GM18909 (cell line): ENCODE data around the gene HIC1.

Experiments used
- ATAC-seq: cut with Tn5 transposase; IDR thresholded peaks from one replicate; pipeline ENCODE4 v1.9.1; 2021; ENCODE audit warnings: mild to moderate bottlenecking; ENCODE audit not compliant: unreplicated experiment, poor library complexity

HIC1 gene

DNA sequence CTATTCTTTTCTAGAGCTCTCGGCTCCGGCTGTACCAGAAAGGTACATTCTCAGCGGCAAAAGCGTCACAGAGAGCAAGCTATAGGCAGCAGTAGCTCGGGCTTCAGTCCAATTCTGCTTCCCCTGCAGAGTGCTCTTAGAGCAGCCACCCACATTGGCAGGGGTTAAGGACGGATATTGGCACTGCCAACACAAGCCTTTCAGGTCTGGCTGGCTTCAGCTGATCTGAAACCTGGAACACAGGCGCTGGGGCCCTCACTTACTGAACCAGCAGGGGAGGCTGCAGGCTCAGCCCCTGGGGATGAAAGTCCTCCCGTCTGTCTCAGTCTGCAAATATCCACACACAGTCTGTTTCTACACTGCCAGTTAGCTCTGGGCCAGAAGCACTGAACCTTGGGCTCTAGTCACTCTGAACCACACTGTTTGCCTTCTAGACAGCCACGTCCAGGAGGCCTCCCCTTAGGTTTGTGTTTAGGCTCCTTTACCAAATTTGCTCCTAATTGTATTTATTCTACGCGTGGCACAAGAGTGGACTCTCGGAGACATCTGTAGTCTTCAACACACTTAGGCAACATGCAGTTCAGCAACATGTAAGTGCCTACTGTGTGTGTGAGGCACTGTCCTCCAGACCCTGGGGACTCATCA, 40.1 kb downstream of the HIC1 start:
- no peak for ATAC-seq

DNA sequence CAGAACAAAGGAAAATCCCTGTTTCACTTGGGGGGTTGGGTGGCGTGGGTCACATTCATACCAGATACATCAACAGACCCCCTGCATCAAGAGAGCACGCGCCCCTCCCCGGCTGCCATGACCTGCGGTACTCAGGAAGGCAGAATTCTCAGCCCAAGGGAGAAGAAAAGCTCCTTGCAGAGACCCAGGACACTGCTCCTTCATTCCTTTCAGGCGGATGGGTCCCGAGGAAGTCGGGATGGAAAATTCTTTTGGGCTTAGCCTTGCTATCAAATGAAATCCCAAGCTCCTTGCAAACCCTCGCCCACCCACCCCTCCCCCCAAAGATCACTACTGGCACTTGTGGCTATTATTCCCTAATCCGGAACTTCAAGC, 40.6 kb downstream of the HIC1 start:
- ATAC-seq: no peak

DNA sequence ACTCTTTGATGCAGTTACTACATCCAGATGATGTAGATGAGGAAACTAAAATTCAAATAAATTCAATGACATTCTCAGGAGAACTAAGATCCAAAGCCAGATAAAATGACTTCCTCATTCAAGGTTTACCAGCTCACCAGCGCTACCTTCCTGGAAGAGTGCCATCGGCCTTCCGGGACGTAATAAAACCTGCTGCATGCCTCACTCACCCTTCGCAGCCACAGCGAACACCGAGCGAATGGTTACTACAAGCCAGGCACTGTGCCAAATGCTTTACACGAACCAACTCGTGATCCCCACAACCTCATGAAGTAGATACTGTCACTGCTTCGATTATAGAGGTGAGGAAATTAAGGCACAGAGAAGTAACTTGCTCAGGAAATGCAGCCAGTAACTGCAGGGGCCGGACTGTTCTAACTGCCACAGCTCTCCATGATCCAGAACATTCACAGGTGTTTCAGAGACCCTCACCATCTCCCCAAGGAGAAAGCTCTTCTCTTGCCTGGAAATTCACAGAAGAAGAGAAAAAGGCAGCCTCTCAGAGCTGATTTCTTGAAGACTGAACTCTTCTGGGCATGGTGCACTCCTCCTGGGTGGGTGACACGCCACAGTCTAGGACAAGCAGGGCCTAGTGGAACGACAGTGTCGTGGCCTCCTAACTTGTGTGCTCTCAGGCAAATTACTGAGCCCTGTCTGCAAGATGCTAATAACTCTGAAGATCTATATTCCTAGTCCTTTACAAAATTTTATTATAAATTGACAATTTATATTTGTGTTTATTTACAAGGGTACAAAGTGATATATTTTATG, 46.8 kb downstream of the HIC1 start:
- ATAC-seq: no peak

DNA sequence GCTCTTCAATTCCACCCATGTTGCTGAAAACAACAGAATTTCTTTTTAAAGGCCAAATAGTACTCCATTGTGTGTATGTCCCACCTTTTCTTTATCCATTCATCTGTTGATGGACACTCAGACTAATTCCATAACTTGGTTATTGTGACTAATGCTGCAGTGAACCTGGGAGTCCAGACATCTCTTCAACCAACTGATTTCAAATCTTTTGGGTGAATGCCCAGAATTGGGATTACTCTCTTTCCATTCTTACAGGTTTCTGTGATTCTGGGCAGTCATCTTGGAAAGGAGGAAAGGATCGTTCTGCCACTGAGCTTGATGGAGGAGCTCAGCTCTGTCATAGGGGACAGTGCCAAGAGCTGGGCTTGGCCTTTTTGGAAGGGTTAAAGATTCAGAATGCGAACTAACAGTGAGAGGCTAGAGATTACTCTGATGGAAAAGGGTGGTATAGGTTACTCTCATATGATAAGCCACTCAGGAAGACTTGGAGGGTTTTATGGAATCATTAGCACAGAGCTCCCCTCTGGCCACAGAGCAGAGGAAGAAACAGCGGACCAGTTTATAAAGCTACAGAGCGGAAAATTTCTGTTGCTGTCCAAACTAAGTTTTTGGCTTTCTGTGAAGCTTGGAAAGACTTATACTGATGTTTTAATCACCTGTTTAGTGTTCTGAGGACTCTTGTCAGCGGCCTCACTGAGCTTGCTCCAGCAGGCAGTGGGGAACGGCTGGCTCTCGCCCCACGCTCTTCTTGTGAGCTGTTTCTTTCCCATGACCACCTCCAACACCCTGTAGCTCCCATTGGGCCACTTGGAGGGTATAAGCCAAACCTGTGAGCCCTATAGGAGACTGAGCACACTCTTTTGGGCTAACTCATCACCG, 48.3 kb downstream of the HIC1 start:
- ATAC-seq: no peak

DNA sequence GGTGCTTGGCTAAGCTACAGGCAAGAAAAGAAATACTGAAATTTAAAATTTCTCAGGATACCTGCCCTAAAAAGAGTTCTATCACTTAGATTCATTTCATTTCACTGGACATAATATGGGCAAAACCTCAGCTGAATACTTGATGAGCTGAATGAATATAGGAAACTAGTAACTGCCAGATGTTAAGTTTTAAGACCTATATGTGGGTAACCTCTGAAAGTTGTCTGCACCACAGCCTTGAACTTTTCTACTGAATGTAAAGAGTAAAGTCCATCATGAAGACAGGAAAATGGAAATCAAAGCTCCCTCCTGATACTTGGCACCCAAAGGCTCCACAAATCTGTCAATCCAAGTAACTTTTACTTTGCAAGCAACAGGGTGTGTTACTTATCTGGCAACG, 50.8 kb downstream of the HIC1 start:
- ATAC-seq: no peak

DNA sequence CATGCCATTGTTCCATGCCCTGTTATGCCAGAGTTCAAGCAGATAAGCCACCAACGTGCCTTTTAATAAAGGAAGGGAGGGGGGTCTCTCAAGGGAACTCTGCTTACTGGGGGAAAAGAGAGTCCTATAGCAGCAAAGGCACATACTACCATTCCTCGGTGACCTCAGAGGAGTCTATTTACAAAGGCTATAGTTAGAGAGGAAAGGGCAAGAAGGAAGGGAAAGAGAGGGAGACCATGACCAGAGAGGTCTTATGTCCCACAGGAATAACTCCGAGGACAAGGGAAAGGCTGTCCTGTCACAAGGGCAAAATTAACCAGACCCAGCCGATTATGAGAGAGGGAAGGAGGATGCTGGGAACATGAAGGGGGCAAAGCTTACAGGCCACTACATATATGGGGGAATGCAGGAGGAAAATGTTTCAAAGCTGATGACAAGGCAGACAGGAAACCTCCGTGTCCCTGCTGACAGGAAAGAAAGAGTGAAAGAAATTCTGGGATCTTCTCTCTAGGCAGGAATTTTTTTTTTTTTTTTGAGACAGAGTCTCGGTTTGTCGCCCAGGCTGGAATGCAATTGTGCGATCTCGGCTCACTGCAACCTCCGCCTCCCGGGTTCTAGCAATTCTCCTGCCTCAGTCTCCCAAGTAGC, 51.5 kb downstream of the HIC1 start:
- no peak for ATAC-seq

DNA sequence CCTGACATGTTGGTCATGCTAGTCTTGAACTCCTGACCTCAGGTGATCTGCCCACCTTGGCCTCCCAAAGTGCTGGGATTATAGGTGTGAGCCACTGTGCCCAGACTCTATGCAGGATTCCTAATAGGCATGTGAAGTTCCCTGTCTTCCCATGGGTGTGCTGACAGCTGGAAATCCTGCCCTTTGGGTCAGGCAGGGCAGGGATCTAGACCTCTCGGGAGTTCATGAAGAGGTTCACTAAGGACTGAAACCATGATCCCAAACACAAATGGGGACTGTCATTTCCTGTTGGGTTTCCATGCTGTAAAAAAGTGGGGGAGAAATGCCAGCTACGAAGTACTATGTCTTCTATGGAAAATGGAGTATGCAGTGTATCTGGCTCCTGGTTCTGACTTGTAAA, 52.1 kb downstream of the HIC1 start:
- ATAC-seq: no peak

DNA sequence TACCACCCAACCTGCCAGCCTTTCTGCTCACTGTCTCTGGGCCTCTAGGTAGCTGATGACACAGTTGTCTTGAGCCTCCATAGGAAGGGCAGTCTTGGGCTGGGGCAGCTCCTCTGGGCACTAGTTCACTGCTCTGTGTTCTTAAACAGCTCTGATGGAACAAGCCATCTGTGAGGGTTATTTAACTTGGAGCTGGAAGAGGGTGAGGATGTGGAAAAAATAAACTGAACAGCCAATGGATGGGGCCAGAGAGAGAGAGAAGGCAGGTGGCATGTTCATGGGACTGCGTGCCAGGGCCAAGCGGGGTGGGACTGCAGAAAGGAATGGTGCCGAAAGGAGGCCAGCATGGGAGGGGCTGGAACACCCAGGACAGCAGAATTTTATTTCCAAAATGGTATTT, 52.6 kb downstream of the HIC1 start:
- ATAC-seq: no peak

DNA sequence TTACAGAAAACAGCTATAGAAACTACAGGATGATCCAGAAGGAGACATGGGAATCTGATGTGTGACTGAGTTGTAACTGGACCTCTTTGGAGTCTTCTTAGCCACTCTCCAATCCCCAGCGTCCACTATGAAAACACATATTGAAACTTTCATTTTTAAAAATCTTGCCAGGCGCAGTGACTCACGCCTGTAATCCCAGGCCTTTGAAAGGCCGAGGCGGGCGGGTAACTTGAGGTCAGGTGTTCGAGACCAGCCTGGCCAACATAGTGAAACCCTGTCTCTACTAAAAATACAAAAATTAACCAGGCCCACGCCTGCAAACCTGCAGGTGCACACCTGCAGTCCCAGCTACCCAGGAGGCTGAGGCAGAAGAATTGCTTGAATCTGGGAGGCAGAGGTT, 53.3 kb downstream of the HIC1 start:
- ATAC-seq: no peak

DNA sequence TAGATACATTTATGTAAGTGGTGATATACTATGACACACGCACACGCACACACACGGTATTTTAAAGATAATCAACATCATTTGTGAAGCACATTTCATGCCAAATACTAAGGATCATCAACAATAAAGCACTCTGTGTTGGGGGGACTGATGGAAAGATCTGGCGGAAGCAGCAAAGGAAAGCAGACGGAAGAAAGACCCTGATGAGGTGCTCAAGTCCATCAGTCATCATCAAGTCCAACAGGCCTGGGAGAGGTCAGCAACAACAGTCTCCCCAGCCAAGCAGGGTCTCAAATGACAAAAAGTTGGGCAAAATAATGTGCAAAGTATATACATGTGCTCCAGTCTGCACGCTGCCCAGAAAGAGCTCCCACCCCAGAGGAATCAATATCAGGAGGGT, 55.5 kb downstream of the HIC1 start:
- no peak for ATAC-seq

DNA sequence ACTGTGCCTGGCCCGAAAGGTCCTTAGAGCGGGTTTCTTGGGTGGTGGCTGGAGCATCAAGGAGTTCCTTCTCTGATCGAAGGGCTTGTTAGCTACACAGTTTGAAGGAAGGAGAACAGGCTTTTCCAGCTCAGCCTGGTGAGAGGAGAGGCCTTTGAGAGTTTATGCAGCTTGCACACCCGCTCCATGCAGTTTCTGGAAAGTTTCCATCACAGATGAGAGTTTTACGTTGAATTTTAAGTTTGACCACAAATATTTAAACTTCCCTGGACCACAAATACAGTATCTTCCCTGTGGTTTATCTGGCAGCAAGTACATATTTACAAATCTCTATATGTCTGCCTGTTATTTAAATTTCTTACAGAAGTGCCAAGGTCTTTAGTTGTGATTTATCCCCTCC, 56.8 kb downstream of the HIC1 start:
- no peak for ATAC-seq
